SK-N-SH (cell line): ENCODE measurements around the gene SCNN1B. TPM values are rescaled to one million over a fixed set of nuclear protein-coding genes. Genes with fewer than 3 reads are reported as not detected.

Source experiments
- CTCF ChIA-PET: fragments of 300-600, 350-600 bp; formaldehyde crosslinking; extraction: SDS; loops from one replicate; lab custom pipeline; 2021; lab: Yijun Ruan, JAX
- POLR2A ChIA-PET: fragments of 350-600 bp; sonication (Branson Sonifier 250); formaldehyde crosslinking; extraction: SDS; loops from one replicate; lab custom pipeline; 2020; ENCODE audit warnings: antibody characterized with exemption, inconsistent platforms; lab: Yijun Ruan, JAX
- DNase-seq: peaks from one replicate; pipeline ENCODE4 v3.0.0; 2012
- H2AFZ ChIP-seq: fragments of 200-600 bp; sonication (generic); 2 replicates; pipeline ENCODE4 v1.8.1; 2016; ENCODE audit warnings: antibody characterized with exemption, mild to moderate bottlenecking, low read depth
- H3F3A ChIP-seq: fragments of 200-600 bp; sonication (generic); replicated peaks from 2 replicates; pipeline ENCODE3; 2016; ENCODE audit warnings: antibody characterized with exemption, mild to moderate bottlenecking; ENCODE audit not compliant: insufficient read depth
- H3K27ac ChIP-seq, 2 experiments: fragments of 200-500 bp in 1 of 2; fragments of 200-600 bp in 1 of 2; sonication (Bioruptor generic) in 1 of 2; sonication (generic), shearing (Covaris generic) in 1 of 2; 2 replicates each; pipeline versions ENCODE4 v1.5.1 to v1.6.1; 2014 to 2016; ENCODE audit warnings: low read depth in 2 of 2, inconsistent platforms in 1 of 2, low read length in 1 of 2, mild to moderate bottlenecking in 1 of 2, mixed read lengths in 1 of 2
- H3K27me3 ChIP-seq: fragments of 200-600 bp; sonication (generic), shearing (Covaris generic); 2 replicates; pipeline ENCODE4 v1.6.1; 2016; ENCODE audit warnings: mixed run types; ENCODE audit not compliant: insufficient read depth
- H3K36me3 ChIP-seq, 2 experiments: fragments of 200-500 bp in 1 of 2; fragments of 200-600 bp in 1 of 2; sonication (Bioruptor generic) in 1 of 2; sonication (generic) in 1 of 2; replicated peaks in 1 of 2; 2 replicates each; pipeline versions ENCODE3 to v1.5.1; 2014 to 2016; ENCODE audit warnings: low read length in 1 of 2, mild to moderate bottlenecking in 1 of 2; ENCODE audit not compliant: insufficient read depth in 2 of 2, control insufficient read depth in 1 of 2
- H3K4me1 ChIP-seq, 2 experiments: fragments of 200-500 bp in 1 of 2; fragments of 200-600 bp in 1 of 2; sonication (Bioruptor generic) in 1 of 2; sonication (generic), shearing (Covaris generic) in 1 of 2; 2 replicates each; pipeline versions ENCODE4 v1.5.1 to v1.6.1; 2014 to 2016; ENCODE audit warnings: low read depth in 1 of 2, low read length in 1 of 2, mixed run types in 1 of 2; ENCODE audit not compliant: insufficient read depth in 2 of 2, control insufficient read depth in 1 of 2
- H3K4me2 ChIP-seq: fragments of 200-600 bp; sonication (generic), shearing (Covaris generic); 2 replicates; pipeline ENCODE4 v1.6.1; 2017; ENCODE audit warnings: mixed run types
- H3K4me3 ChIP-seq, 2 experiments: fragments of 200-500 bp in 1 of 2; fragments of 200-600 bp in 1 of 2; sonication (Bioruptor generic) in 1 of 2; sonication (generic), shearing (Covaris generic) in 1 of 2; 2 replicates each; pipeline versions ENCODE4 v1.5.1 to v1.8.1; 2014 to 2016; ENCODE audit warnings: low read depth in 2 of 2, inconsistent platforms in 1 of 2, low read length in 1 of 2, mild to moderate bottlenecking in 1 of 2, mixed read lengths in 1 of 2, moderate library complexity in 1 of 2
- H3K79me2 ChIP-seq: fragments of 200-600 bp; sonication (generic); 2 replicates; pipeline ENCODE4 v1.8.1; 2017; ENCODE audit warnings: mild to moderate bottlenecking; ENCODE audit not compliant: insufficient read depth
- H3K9ac ChIP-seq: fragments of 200-600 bp; sonication (generic); 2 replicates; pipeline ENCODE4 v1.6.1; 2017; ENCODE audit warnings: mixed run types
- H3K9me2 ChIP-seq: fragments of 200-600 bp; sonication (generic); 2 replicates; pipeline ENCODE4 v1.6.1; 2017; ENCODE audit warnings: mixed run types
- H3K9me3 ChIP-seq: fragments of 200-600 bp; sonication (generic); 2 replicates; pipeline ENCODE4 v1.6.1; 2017; ENCODE audit warnings: mixed run types, mild to moderate bottlenecking, moderate library complexity
- H4K20me1 ChIP-seq: fragments of 200-600 bp; sonication (generic); 2 replicates; pipeline ENCODE4 v1.6.1; 2017; ENCODE audit warnings: mild to moderate bottlenecking, mixed run types; ENCODE audit not compliant: insufficient read depth
- CTCF ChIP-seq: fragments of 200-600 bp; sonication (generic); IDR thresholded peaks from 2 replicates; pipeline ENCODE4 v1.6.1; 2017; ENCODE audit warnings: antibody characterized with exemption, mild to moderate bottlenecking, moderate library complexity
- FOSL2 ChIP-seq: IDR thresholded peaks from 2 replicates; pipeline ENCODE4 v1.4.0; 2012; ENCODE audit warnings: low read depth, mild to moderate bottlenecking, moderate library complexity, borderline replicate concordance
- FOXJ3 ChIP-seq: sonication (generic); formaldehyde crosslinking; IDR thresholded peaks from 2 replicates; pipeline ENCODE4 v1.5.1; 2020; ENCODE audit warnings: mild to moderate bottlenecking, missing genetic modification reagents
- FOXM1 ChIP-seq: IDR thresholded peaks from 2 replicates; pipeline ENCODE4 v1.4.0; 2012; ENCODE audit warnings: low read depth, mild to moderate bottlenecking
- GABPA ChIP-seq: IDR thresholded peaks from 2 replicates; pipeline ENCODE4 v1.4.0; 2012; ENCODE audit warnings: low read depth, mild to moderate bottlenecking
- JUND ChIP-seq: IDR thresholded peaks from 2 replicates; pipeline ENCODE4 v1.4.0; 2012
- MEF2A ChIP-seq: IDR thresholded peaks from 2 replicates; pipeline ENCODE4 v1.4.0; 2012; ENCODE audit warnings: low read depth, borderline replicate concordance
- NRF1 ChIP-seq: IDR thresholded peaks from 2 replicates; pipeline ENCODE4 v1.6.1; 2012; ENCODE audit warnings: low read depth, mild to moderate bottlenecking, low read length
- RAD21 ChIP-seq: IDR thresholded peaks from 2 replicates; pipeline ENCODE4 v1.6.1; 2012; ENCODE audit warnings: mild to moderate bottlenecking, low read length
- RCOR1 ChIP-seq: fragments of 150-350 bp; IDR thresholded peaks from 2 replicates; pipeline ENCODE4 v1.6.1; 2017; ENCODE audit warnings: antibody characterized with exemption, low read length
- RFX5 ChIP-seq: IDR thresholded peaks from 2 replicates; pipeline ENCODE4 v1.6.1; 2012; ENCODE audit warnings: mild to moderate bottlenecking, improper control_type of control experiment, low read length
- RXRA ChIP-seq: IDR thresholded peaks from 2 replicates; pipeline ENCODE4 v1.4.0; 2012; ENCODE audit warnings: low read depth, mild to moderate bottlenecking, borderline replicate concordance
- SMC3 ChIP-seq: IDR thresholded peaks from 2 replicates; pipeline ENCODE4 v1.6.1; 2012; ENCODE audit warnings: low read depth, low read length, improper control_type of control experiment
- TAF1 ChIP-seq: IDR thresholded peaks from 2 replicates; pipeline ENCODE4 v1.6.1; 2012; ENCODE audit warnings: low read depth, mild to moderate bottlenecking, low read length, moderate library complexity, borderline replicate concordance
- TCF12 ChIP-seq: IDR thresholded peaks from 2 replicates; pipeline ENCODE4 v1.4.0; 2012
- TEAD4 ChIP-seq: IDR thresholded peaks from 2 replicates; pipeline ENCODE4 v1.4.0; 2012; ENCODE audit warnings: mild to moderate bottlenecking, borderline replicate concordance; ENCODE audit not compliant: insufficient read depth
- WGBS: methylation state at CpG from one replicate; pipeline ENCODE4 v1.1.6; 2017; ENCODE audit warnings: low lambda C conversion rate; 5-methylcytosine and 5-hydroxymethylcytosine counted together
- polyA plus RNA-seq, 3 experiments: library from polyadenylated mRNA; depleted of rRNA; stranded (reverse); fragments of >200 nt; gene quantifications; 2 replicates each; pipeline ENCODE4 v1.2.3, GENCODE V29; 2012
- TF ChIP-seq, protein P1 (sequence below): IDR thresholded peaks from 2 replicates; pipeline ENCODE4 v1.6.1; 2012; ENCODE audit warnings: mild to moderate bottlenecking, low read depth, low read length, moderate library complexity

The SCNN1B gene
- polyA plus RNA-seq, 1 of the 3 experiments (the other 2 are of a cell fraction) = not detected

DNA sequence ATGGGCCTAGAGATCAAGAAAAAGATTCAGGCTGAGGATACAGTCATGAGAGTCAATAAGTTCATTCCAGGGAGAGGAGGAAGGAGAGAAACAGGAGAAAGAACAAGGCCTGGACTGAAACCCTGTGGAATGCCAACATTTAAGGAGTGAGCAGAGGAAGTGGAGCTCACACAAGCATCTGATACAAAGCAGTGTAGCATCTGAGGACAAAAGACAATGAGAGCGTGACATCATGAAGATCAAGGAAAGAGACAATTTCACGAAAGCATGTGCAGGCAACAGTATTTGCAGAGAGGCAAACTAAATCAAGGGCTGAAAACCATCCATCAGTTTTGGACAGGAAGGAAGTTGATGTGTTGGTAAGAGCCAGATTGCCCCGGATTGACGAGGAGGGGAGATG, 25.3 kb upstream of the SCNN1B start:
- WGBS = 42% methylated on average over 4 of the region's 4 CpGs
- Histone ChIP-seq H3K79me2 (no peaks in the 10 kb centered on the region), H3K4me1 (no peaks in the 10 kb centered on the region; a peak in 1 of 4 replicates), H3K27ac (no peak overlapping the region), H3K9ac (no peak overlapping the region), H3K9me2 (no peaks in the 10 kb centered on the region), H3K9me3 (no peaks in the 10 kb centered on the region), H2AFZ (no peak overlapping the region), H3K4me2 (no peak overlapping the region), H3K36me3 (no peaks in the 10 kb centered on the region), H3K4me3 (no peak overlapping the region), H3F3A (no peaks in the 10 kb centered on the region), H3K27me3 (no peaks in the 10 kb centered on the region), H4K20me1 (no peaks in the 10 kb centered on the region)
- TF ChIP-seq GABPA (no peak), FOXJ3 (CRISPR knock-in tag) (no peak), FOSL2 (no peak), RFX5 (no peak), SMC3 (no peak), NRF1 (no peak), TAF1 (no peak), RCOR1 (no peak), RXRA (no peak), CTCF (no peak), RAD21 (no peak), TEAD4 (no peak), JUND (no peak), FOXM1 (no peak), TCF12 (no peak), MEF2A (no peak)
- TF ChIP-seq, protein P1, sequence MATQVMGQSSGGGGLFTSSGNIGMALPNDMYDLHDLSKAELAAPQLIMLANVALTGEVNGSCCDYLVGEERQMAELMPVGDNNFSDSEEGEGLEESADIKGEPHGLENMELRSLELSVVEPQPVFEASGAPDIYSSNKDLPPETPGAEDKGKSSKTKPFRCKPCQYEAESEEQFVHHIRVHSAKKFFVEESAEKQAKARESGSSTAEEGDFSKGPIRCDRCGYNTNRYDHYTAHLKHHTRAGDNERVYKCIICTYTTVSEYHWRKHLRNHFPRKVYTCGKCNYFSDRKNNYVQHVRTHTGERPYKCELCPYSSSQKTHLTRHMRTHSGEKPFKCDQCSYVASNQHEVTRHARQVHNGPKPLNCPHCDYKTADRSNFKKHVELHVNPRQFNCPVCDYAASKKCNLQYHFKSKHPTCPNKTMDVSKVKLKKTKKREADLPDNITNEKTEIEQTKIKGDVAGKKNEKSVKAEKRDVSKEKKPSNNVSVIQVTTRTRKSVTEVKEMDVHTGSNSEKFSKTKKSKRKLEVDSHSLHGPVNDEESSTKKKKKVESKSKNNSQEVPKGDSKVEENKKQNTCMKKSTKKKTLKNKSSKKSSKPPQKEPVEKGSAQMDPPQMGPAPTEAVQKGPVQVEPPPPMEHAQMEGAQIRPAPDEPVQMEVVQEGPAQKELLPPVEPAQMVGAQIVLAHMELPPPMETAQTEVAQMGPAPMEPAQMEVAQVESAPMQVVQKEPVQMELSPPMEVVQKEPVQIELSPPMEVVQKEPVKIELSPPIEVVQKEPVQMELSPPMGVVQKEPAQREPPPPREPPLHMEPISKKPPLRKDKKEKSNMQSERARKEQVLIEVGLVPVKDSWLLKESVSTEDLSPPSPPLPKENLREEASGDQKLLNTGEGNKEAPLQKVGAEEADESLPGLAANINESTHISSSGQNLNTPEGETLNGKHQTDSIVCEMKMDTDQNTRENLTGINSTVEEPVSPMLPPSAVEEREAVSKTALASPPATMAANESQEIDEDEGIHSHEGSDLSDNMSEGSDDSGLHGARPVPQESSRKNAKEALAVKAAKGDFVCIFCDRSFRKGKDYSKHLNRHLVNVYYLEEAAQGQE = no peak
- DNase-seq = no peak
- CTCF ChIA-PET = interaction anchor here (0.6 to 1.2 kb wide), 2 partner anchors 12 to 94 kb away, joined by 3 read pairs; no protein-coding TSS in a partner anchor
- POLR2A ChIA-PET = no interaction called here
